ENCODE data around the gene NDUFS7.

NDUFS7 gene

GRCh38 chr19:1383312-1384084, at the start of gene NDUFS7:
TSS of gene NDUFS7 (plus strand) at chr19:1383907. CDS start at chr19:1383927, 20 bp downstream.
- DNase-seq: peak; percentile 73 to 99 (median 92)

GRCh38 chr19:1336079-1336684, 47.5 kb upstream of the NDUFS7 start:
- no peak for DNase-seq

- DNase-seq: no peak
These were observed 42.8 kb upstream of the NDUFS7 start for GRCh38 chr19:1340681-1341469.

- DNase-seq: no peak
These were observed 40.7 kb upstream of the NDUFS7 start for GRCh38 chr19:1343041-1343440.

- DNase-seq: no peak
These were observed 34.5 kb upstream of the NDUFS7 start for GRCh38 chr19:1349211-1349610.

GRCh38 chr19:1350867-1351266, 32.8 kb upstream of the NDUFS7 start:
- DNase-seq: no peak

GRCh38 chr19:1351381-1351851, 32.3 kb upstream of the NDUFS7 start:
- no peak for DNase-seq

- no peak for DNase-seq
These were observed 30.6 kb upstream of the NDUFS7 start for GRCh38 chr19:1353144-1353543.

GRCh38 chr19:1354970-1355567, 28.6 kb upstream of the NDUFS7 start:
- DNase-seq: peak in 5 of 51 donors; percentile 39 to 72 (median 59)

- DNase-seq: peak in 34 of 51 donors; percentile 14 to 76 (median 39)
These were observed 27.9 kb upstream of the NDUFS7 start for GRCh38 chr19:1355568-1356507.

GRCh38 chr19:1356508-1356865, 27.2 kb upstream of the NDUFS7 start:
- DNase-seq: no peak

- DNase-seq: no peak
These were observed 26.1 kb upstream of the NDUFS7 start for GRCh38 chr19:1357531-1358109.

- DNase-seq: peak in 1 of 51 donors; percentile 61
These were observed 23.4 kb upstream of the NDUFS7 start for GRCh38 chr19:1360126-1360817.

GRCh38 chr19:1360818-1361461, 22.8 kb upstream of the NDUFS7 start:
- DNase-seq: peak in 50 of 51 donors; percentile 26 to 91 (median 73)

GRCh38 chr19:1361601-1362386, 21.9 kb upstream of the NDUFS7 start:
- no peak for DNase-seq

- no peak for DNase-seq
These were observed 21.1 kb upstream of the NDUFS7 start for GRCh38 chr19:1362387-1363257.

- no peak for DNase-seq
These were observed 20.1 kb upstream of the NDUFS7 start for GRCh38 chr19:1363599-1363998.

All from hypothalamus (tissue), 51 donors.